HG03135 (cell line): Measurements from ENCODE around the gene SDC1.
"Not testable (repeated sequence)": the region's sequence is repeated elsewhere in the genome, so short reads cannot be mapped to it uniquely, and the experiment has no call there.

Experiments
- ATAC-seq: cut with Tn5 transposase; IDR thresholded peaks from one replicate; pipeline ENCODE4 v1.9.1; 2021; ENCODE audit warnings: mild to moderate bottlenecking, moderate library complexity; ENCODE audit not compliant: unreplicated experiment

The SDC1 gene, protein sequence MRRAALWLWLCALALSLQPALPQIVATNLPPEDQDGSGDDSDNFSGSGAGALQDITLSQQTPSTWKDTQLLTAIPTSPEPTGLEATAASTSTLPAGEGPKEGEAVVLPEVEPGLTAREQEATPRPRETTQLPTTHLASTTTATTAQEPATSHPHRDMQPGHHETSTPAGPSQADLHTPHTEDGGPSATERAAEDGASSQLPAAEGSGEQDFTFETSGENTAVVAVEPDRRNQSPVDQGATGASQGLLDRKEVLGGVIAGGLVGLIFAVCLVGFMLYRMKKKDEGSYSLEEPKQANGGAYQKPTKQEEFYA

DNA sequence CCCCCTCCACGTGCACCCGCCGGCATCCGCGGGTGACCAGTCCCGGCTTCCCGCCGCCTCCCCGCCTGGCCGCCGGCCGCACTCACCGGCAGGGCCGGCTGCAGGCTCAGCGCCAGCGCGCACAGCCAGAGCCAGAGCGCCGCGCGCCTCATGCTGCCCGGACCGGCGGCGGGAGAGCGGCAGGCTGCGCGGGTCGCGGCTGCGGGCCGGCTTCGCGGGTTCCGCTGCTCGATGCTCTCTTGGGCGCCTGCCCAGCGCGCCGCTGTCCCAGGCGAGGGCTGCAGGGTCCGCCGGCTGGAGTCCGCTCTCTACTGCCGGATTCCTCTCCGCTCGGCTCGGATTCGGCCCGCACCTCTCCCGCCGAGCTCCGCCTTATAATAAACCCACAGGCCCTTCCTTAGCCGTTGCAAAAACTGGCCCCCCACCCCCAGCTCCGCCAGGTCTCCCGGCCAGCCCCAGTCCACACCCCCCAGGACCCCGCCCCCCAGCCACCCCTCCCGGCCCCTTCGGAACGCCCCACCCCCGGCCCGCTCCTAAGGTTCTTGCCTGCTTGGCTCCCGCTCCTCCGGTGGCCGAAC, at the start of gene SDC1:
Gene SDC1, minus strand, starts transcription at position 415 of the 578 bp plus-strand sequence. Its CDS starts 263 bp downstream, at position 152.
- ATAC-seq = peak; percentile 26

DNA sequence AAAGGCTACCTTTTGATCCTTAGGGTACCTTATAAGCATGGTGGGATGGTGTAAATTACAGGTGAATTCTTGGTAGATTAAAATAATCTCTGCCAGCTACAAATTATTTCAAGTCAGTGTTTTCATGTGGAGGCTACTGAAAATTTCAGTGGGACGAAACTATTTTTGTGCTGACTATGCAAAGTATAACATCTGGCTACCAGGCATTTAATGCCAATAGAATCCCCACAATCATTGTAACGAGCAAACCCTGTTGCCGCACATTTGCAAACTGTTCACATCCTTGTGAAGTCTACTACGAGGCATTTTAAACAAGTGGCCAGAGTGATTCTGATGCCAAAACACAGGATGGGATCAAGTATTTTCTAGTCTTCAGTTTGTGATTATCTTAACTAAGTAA, 48.1 kb upstream of the SDC1 start:
- ATAC-seq = no peak

DNA sequence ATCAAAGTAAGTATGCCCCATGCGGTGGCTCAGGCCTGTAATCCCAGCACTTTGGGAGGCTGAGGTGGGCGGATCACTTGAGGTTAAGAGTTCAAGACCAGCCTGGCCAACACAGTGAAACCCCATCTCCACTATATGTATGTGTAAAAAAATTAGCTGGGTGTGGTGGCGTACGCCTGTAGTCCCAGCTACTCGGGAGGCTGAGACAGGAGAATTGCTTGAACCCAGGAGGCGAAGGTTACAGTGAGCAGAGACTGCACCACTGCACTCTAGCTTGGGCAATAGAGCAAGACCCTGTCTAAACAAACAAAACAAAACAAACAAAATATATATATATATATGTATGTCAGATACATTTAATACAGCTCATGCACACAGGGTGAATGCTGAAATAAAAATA, 43.4 kb upstream of the SDC1 start:
- not testable (repeated sequence) for ATAC-seq

DNA sequence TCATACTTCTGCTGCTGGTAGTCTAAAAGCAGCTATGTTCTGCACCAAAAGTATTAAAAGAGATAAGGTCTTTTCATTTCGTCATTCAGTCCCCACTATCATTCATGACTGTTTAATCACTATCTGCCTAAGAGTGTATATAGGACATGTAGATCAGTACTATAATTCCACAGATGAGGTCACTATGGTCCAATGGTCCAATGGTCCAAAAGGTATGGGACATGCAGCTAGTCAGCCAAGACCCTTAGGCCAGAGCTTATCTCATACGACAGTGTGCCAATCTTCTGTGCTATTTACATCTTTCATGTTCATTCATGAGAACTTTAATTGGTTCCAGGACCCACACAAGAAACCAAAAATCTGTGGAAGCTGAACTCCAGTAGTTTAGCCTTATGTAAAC, 42.6 kb upstream of the SDC1 start:
- ATAC-seq = no peak

DNA sequence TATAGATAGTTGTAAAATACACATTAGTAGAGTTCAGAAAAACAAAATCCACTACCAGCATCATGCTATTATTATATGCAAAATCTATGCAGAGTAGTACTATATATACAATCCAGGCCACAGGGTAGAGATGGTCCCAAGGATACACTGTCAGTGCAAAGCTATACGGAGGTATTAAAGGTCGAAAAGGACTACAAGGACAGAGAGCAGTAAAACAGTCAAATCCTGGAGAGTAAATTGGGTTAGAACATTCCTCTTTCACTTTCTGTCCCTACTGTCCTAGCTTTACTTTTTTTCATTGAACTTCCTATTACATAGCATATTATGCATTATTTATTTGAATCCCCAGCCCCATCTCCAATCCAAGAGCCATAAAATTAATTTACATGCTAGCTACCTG, 39.7 kb upstream of the SDC1 start:
- ATAC-seq = no peak

DNA sequence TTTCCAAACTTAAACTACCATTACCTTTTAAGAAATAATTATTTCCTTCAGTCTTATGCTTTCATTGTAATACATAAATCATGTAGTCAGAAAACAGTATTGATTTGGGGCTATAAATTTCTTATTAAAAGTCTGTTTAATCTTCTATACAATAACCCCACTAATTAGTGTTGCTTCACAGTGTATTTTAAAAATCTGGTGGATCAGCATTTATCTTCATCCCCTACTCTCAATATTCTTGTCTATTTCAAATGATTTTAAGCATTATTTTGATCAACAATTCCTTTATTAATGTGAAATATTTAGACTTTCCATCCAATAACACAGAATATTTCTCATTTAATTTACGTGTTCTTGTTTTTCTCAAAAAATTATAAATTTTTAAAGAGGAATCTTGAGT, 32.5 kb upstream of the SDC1 start:
- ATAC-seq = no peak

DNA sequence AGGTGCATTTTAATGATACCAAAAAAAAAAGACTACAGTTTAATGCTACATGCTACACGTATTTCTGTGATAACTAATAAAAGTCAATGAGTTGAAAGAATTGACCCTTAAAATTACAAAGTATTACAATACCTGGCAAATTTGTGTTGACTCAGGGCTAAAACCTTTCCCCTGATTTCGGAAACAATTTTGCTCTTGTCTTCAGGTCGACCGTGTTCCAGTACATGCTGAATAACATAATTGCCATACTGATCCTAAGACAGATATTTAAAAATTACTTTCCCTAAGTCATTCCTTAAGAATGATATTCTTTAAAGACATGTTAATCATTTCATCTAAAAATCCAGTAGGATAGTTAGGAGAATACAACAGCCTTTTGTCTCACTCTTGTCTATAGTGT, 29.8 kb upstream of the SDC1 start:
- ATAC-seq = no peak

DNA sequence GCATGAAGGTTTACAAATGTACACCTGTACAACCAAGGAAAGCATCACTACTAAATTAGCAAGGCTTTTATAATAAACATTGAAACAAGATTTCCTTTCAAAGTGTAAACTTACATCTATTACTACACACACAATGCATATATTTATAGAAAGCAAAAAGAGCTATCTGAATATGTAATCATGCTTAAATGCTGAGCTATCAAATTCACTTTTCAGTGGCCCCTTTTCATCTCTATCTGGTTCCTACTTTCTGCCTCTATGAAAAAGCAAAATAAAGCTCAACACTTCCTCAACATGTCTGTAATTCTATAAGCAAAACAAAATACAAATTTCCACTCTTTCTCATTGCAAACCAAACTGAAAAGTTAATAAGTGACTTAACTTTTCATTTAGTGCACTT, 25.5 kb upstream of the SDC1 start:
- ATAC-seq = no peak

DNA sequence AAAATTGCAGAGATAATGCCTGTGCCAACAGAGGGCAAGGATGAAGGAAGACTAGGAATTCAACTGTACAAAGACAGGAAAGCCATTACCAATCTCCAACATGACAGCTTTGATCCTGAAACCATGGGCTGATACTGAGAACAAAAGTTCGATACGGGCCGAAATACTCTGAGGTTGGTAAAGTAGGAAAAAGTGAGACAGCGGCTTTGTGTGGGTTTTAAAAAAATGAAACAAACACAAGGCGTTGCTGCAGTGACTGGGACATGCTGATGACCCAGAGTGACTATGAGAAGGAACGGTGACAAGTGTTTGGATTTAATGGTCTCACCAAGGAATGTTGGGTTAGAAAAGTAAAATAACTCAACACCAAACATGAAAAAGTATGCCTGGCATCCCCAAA, 24.2 kb upstream of the SDC1 start:
- no peak for ATAC-seq

DNA sequence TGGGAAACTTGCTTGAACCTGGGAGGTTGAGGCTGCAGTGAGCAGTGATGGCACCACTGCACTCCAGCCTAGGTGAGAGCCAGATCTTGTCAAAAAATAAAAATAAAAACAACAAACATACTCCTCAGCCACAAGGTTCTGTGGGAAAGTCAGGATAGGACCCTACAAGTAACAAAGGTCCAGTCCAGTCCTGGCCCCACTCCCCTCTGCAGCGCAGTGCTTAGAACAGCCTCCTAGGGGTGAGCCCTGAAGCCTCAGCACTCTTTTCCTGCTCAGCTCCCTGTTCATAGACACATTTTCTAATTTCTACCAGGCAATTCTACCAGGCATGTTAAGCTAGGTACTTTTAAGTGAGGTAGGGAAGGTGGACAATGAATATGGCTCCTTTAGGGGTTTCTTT, 22.2 kb upstream of the SDC1 start:
- ATAC-seq = no peak

DNA sequence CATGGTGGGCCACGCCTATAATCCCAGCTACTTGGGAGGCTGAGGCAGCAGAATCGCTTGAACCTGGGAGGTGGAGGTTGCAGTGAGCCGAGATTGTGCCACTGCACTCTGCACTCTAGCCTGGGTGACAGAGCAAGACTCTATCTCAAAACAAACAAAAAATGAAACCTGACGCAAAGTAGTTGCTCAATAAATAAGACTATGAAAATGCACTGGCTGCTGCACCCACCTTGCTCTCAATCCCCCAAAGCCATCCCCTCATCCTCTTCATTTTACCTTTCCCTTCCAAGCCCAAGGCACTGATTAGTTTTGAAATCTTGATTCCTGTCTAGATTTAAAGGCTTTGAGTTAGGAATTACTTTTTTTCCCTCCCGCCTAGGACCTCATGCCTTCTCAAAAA, 18.7 kb upstream of the SDC1 start:
- not testable (repeated sequence) for ATAC-seq

DNA sequence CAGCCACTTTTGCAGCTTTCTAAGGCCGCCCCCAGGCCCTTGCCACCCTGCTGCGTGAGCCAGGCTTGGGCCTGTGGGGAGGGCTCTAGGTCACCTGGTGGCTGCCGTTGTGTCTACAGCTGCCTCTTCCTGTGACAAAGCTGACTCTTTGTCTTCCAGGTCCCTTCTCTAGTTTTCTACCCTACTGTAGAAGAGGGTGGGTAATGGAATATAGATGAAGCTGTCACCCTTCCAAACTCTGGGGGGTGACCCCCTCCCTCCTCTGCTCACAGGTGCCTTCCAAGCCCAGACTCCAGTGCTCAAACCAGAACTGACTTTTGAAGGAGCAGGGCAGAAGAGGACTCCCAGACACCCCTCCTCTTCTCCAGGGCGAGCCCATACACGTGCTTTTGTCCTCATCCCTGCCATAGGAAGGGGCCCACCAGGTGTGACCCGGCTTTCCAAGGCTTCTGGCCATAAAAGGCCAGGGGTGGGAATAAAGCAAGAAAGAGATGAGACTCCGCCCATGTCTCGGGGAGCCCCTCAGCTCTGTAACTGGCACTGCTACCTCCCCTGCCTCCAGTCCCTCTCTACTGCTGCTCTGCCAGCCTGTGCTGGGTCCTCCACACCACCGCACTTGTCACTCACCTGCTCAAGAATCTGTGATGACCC, 17.9 kb upstream of the SDC1 start:
- no peak for ATAC-seq

DNA sequence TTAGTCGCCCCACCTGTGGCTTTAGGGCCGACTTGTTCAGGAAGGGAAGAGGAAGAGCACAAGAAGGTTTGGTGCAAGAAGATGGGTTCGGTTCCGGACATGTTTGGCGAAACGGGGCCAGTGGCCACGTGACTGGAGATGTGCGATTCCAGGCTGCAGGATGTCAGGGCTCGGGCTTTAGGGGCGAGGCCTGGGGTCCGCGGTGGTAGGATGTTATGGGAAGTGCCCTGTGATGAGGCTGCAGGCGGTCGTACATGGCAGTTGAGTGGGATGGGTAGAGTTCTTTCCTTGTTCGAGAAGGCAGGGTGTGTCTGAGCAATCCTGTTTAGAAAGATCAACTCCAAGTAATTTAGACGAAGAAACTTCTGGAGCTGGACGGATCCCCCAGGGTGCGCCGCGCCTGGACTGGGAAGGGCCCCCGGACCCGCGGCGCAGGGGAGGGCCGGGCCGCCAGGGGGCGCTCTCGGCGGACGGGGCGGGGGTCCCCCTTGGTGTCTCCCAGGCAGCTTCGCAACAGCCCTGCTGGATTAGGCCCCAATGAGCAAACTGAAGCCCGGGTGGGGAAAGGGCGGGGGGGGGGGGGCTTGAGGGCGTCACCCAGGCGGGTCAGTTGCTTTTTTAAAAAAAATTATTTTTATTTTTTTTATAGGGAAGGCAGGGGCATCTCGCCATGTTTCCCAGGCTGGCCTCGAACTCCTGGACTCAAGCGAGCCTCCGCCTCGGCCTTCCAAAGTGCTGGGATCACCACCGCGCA, 17.2 kb upstream of the SDC1 start:
- no peak for ATAC-seq

DNA sequence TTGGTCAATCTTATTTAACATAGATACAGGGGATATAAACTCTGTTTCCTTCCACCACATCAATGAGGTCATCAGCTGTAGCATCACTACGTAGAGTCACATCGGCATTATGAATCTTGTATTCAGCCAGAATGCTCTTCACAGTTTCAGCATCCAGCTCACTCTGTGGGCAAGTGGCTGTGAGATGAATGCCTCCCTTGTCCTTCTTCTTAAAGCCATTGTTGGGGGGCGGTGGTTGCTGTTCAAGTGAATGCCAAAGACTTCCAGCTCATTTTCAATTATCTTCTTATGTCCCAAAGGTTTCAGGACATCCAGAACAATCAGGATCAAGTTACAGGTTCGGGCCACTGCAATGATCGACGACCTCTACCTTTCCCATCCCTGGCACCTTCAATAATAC, 15.4 kb upstream of the SDC1 start:
- ATAC-seq = not testable (repeated sequence)

DNA sequence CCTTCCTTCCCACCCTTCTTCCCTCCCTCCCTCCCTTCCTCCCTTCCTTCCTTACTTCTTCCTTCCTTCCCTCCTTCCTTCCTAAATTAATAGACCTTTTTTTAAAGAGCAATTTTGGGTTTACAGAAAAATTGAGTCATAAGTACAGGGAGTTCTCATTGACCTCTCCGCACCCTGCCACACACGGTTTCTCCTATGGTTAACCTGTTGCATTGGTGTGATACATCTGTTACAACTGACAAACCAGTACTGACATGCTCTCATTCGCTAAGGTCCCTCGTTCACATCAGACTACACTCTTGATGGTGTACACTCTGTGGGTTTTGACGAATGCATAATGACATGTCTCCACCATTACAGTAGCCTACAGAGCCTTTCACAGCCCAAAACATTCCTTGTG, 11.6 kb upstream of the SDC1 start:
- ATAC-seq = no peak

DNA sequence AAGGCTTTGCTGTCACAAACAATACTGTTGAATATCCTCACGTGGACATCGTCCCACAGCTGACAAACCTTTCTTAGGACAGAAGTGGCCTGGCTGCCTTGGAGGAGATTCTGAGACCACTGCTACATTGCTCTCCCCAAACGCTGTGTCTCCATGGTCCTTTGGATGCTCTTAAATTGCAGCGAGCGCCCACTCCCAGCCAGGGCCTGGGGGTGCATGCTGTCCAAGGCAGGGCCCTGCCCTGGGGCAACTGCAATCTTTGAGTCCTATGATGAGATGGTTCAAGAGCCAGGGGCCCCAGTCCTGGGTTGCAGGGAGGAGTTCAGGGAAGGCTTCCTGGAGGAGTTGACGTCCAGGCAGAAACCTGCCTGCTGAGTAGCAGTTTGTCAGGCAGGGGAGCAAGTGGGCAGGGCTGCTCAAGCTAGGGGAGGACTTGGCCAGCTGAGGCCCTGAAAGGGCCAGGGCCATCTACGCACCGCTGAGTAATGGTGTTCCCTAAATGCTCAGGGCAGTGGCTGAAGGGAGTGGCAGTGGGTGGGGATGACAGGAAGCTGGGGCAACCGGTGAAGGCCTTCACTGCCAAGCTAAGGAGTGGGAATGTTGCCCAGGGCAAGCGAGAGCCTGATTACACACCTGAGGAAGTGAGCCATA, 10.8 kb upstream of the SDC1 start:
- ATAC-seq = no peak

DNA sequence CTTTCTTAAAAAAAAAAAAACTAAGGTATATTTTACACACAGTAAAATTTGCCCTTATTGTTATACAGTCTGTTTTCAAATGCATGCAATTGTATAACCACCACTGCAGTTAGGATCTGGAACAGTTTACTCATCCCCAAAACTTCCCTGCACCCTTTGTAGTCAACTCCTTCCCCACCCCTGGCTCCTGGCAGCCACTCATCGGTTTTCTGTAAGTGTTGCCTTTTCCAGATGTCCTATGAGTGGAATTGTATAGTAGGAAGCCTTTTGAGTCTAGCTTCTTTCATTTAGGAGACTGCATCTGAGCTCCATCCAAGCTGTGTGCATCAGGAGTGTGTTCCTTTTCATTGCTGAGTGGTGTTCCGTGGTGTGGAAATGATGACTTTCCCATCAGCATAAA, 9.7 kb upstream of the SDC1 start:
- not testable (repeated sequence) for ATAC-seq

DNA sequence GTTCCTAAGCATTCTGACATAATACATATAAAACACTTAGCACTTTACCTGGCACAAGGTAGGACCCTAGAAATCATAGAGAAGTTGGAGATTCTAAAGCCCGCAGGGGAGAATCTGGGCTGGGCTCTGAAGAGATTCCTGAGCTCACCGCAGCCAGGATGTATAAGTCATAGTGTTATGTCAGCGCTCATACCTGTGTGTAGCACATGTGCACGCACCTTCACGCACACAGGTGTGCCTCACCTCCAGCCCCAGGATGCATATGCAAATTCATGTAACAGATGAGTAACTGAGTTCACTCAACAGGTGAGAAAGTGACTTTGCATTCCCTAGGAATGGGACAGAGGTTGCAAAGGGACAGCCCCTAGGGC, 7.9 kb upstream of the SDC1 start:
- no peak for ATAC-seq

DNA sequence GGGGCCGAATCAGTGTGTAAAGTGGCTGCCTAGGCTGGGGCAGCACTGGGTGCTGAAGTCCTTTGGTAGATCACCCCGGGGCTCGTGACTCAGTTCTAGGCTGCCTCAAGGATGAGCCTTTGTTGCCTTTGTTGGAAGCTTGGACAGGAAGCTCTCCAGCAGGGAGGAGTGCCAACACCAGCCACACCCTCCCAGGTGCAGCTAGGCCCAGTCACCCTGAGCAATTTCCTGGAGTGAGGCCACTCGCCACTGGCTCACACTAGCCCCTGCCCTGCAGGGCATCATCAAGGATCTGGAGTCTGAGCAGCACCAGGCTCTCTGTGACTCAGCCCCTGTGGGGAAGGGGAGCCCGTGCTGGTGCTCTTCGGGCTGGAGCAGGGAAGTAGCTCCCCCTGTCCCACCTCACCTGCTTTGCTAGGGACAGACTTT, 6.7 kb upstream of the SDC1 start:
- no peak for ATAC-seq

DNA sequence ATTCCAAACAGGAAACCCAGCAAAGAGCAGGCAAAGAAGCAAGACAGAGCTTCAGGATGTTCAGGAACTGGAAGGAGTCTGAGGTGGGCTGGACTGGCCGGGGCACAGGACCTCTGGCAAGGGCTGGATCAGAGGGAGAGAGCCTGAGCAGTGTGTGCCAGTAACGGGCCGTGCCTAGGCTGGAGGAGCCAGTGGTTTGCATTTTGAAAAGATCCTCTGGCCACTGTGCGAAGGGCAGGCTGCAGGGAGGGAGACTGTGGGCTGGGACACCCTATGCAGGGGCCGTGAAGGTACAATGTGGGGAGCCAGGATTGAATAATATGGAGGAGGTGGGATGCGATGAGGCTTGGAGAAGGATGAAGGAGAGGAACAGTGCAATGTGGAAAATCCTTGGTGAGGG, 6.2 kb upstream of the SDC1 start:
- ATAC-seq = no peak

DNA sequence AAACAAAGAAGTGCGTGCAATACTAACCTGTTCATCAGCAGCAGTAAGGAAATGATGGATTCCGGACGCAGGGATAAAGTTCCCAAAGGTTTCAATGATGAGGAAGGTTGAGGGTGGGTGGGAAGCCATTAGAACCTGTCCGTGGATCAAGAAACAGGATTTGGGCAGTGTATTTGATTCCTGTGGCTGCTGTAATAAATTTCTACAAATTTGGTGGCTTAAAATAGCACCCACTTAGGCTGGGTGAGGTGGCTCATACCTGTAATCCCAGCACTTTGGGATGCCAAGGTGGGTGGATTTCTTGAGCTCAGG, 5.1 kb upstream of the SDC1 start:
- no peak for ATAC-seq
